Astrocyte of the spinal cord (primary cell): ENCODE data around the gene SPSB3.
A peak's percentile ranks its signal among the peaks of the same experiment; 100 is the strongest.

Experiments
- DNase-seq: peaks from one replicate; pipeline ENCODE4 v3.0.0; 2011; ENCODE audit warnings: low read depth, low spot score
- H3K4me3 ChIP-seq: 2 replicates; pipeline ENCODE4 v1.5.1; 2011; ENCODE audit warnings: low read depth, mild to moderate bottlenecking, low read length, moderate library complexity
- in situ Hi-C: cut with HindIII; loops from 2 replicates; pipeline ENCODE4 v1.10.0; 2017; ENCODE audit warnings: low sequenced_read_pairs
- TF ChIP-seq, protein P1 (sequence below): IDR thresholded peaks from 2 replicates; pipeline ENCODE4 v1.5.1; 2012; ENCODE audit warnings: low read depth, mild to moderate bottlenecking, low read length, inconsistent platforms

Gene SPSB3

DNA sequence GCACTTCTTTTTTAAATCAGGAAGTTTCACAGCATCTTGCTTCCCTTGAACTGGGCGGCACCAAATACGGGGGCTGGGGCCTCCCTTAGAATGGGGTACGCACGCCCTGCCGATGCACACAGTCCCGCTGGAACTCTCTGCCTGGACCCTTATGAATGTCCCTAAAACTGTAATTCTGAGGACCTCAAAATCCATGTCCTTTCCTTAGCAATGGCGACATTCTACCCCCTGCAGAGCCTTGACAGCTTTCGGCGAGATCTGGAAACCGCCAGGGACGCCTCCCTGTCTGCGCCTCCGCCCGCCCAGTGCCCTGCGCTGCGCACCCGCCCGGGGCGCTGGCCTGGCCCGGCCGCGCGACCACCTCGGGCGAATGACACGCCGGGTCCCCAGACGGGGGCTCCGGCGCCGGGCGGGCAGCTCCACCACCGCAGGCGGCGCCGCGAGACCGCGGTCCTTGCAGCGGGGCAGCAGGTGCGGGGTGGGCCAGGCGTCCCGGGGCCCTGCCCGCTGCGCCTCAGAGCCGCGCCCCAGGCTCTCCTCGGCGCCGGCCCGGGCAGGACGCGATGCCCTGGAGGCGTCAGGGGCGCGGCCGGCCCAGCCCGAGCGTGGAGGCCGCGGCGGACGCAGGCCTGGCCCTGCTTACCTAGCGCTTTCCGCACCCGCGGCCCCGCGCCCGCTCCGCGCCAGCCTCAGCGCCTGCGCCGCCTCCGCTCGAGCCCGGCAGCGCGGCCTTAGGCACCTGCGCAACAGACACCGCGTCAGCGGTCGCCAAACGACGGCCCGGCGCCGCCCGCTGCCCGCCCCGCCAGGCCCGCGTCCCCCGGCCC, 43.7 kb upstream of the SPSB3 start:
- DNase-seq = no peak
- TF ChIP-seq, protein P1, sequence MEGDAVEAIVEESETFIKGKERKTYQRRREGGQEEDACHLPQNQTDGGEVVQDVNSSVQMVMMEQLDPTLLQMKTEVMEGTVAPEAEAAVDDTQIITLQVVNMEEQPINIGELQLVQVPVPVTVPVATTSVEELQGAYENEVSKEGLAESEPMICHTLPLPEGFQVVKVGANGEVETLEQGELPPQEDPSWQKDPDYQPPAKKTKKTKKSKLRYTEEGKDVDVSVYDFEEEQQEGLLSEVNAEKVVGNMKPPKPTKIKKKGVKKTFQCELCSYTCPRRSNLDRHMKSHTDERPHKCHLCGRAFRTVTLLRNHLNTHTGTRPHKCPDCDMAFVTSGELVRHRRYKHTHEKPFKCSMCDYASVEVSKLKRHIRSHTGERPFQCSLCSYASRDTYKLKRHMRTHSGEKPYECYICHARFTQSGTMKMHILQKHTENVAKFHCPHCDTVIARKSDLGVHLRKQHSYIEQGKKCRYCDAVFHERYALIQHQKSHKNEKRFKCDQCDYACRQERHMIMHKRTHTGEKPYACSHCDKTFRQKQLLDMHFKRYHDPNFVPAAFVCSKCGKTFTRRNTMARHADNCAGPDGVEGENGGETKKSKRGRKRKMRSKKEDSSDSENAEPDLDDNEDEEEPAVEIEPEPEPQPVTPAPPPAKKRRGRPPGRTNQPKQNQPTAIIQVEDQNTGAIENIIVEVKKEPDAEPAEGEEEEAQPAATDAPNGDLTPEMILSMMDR = no peak
- in situ Hi-C loops = no loop called here
- H3K4me3 ChIP-seq = peak overlapping the region; percentile 89

DNA sequence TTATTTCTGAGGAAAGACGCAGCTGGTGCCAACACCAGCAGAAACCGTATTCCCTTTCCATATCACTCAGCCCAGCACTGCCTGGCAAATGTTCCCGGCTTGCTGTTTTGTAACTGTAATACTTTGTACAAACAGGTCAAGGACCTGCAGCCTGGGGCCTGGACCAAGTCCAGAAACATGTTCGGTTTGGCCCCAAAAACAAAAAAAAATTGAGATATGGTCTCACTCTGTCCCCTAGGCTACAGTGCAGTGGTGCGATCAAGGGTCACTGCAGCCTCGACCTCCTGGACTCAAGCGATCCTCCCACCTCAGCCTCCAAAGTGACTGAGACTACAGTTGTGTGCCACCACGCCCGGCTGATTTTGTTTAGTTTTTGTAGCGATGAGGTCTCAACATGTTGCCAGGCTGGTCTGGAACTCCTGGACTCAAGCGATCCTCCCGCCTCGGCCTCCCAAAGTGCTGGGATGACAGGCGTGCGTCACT, 43.1 kb upstream of the SPSB3 start:
- peak overlapping the region; percentile 89 for H3K4me3 ChIP-seq
- no peak for DNase-seq
- in situ Hi-C loops = no loop called here
- TF ChIP-seq, protein P1 = no peak

DNA sequence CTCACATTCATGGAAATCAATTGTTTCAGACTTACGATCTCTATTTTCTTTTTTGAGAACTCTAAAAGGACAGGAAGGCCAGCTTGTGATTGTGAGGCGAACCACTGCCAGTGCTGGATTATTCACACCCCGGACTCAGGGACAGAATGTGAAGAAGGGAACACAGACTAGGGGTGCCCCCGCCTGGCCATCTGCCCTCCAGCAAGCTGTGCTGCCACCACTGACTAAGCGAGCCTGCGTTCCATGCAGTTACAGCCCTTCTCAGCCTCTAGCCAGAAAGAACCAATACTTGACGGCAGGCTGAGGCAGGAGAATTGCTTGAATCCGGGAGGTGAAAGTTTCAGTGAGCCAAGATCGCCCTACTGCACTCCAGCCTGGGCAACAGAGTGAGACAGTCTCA, 41.5 kb upstream of the SPSB3 start:
- DNase-seq = peak; percentile 39
- TF ChIP-seq, protein P1 = peak; percentile 33

DNA sequence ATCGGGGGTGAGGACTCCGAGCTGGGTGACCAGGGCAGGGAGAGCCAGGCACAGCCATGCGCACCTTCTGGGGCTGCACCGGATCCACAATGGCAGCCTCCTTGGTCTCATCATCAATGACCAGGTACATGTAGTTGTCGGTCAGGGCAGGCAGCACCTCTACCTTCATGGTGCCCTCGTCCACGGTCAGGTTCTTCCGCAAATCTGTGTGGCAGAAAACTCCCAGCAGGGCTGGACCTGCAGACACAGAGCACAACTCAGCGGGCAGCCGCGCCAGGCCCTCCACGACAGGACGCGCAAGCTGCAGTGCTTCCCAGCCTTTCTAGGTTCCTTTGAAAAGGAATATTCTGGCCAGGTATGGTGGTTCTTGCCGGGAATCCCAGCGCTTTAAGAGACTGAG, 40.4 kb upstream of the SPSB3 start:
- H3K4me3 ChIP-seq = no peak overlapping the region
- TF ChIP-seq, protein P1 = no peak
- in situ Hi-C loops = no loop called here
- DNase-seq = no peak

More for the DNA sequence above, 41.5 kb upstream of the SPSB3 start:
- no peak overlapping the region for H3K4me3 ChIP-seq
- in situ Hi-C loops = no loop called here

DNA sequence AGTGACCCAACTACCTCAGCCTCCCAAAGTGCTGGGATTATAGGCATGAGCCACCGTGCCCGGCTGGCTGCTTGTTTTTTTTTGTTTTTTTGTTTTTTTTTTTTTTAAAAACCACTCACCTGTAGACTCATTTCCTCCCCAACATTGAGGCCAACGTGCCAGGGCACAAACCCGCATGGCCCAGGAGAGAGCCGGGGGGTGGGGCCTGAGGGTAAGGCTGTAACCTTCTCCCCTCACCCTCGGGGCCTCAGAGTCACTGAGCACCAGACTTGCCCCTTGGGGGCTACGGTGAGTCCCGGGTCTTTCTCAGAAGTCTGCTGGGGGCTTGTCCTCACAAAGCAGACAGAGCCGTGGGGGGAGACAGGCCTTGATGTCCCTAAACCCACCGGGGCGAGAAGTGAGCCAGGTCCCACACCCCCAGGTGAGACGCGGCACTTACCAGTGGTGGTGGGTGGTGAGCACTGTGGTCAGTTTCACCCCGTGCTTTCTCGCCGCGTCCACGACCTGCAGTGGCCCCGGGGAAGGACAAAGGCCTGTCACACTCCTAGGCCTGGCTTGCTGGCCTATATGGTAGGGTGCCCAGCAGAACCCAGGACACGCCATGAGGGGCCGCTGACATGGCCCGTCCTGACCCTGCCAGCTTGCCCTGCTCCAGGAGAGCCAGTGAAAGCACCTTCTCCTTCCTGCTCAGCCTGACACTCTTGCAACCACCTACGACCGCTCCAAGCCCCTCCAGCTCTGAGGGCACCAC, 39.7 kb upstream of the SPSB3 start:
- H3K4me3 ChIP-seq = no peak overlapping the region
- in situ Hi-C loops = no loop called here
- TF ChIP-seq, protein P1 = no peak
- DNase-seq = no peak

DNA sequence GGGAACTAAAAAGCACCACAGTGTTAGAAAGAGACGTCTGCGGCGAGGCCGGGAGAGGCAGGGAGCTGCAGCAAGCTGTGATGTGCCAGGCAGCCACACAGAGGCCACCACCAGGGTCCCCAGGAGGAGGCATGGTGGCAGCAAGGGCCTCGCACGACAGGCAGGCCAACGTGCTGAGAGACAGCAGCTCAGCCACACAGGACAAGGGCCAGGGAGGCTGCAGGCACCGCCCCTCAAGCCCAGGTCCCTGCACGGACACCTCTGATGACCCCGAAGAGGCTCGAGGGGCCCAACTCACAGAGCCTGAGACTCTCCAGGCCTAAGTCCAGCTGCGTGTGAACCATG, 38.5 kb upstream of the SPSB3 start:
- TF ChIP-seq, protein P1 = no peak
- no peak for DNase-seq
- no peak overlapping the region for H3K4me3 ChIP-seq
- in situ Hi-C loops = no loop called here
